GM12878 (cell line): ENCODE measurements around the gene CACNG8. TPM values are rescaled to one million over a fixed set of nuclear protein-coding genes. Genes with fewer than 3 reads are reported as not detected.

Experiments
- microRNA counts: library from miRNA; unstranded; fragments of <30 nt; microRNA quantifications from one replicate; lab custom pipeline; 2016
- polyA plus RNA-seq, 11 experiments: library from polyadenylated mRNA; depleted of rRNA in 4 of 11; unstranded in 6 of 11; stranded (reverse) in 5 of 11; fragments of >200 nt; fragmentation: Nextera tagmentation in 4 of 11; fragmentation: Illumina TruSeq in 1 of 11; extraction: Ambion mirVana in 4 of 11; extraction: Trizol in 1 of 11; gene quantifications; 1 replicate in 1 of 11; 2 replicates in 10 of 11; pipeline versions ENCODE4 v1.2.1 to v1.2.3, GENCODE V29; 2011 to 2016; ENCODE audit warnings: inconsistent platforms in 2 of 11, missing spikeins in 2 of 11, low read depth in 1 of 11
- small RNA-seq: library from RNA; depleted of rRNA; stranded (forward); fragments of <200 nt; gene quantifications from one replicate; pipeline ENCODE3, GENCODE V24; 2014
- total RNA-seq, 4 experiments: library from RNA; depleted of rRNA in 3 of 4; stranded (reverse); fragments of >200 nt in 3 of 4; fragmentation: Illumina TruSeq in 1 of 4; extraction: Trizol in 1 of 4; gene quantifications; 2 replicates each; pipeline versions ENCODE4 v1.2.1 to v1.2.3, GENCODE V29; 2013 to 2021

Gene CACNG8
- total and polyA plus RNA-seq, 10 of the 15 experiments (the other 5 are each of a cell fraction or from before 2014, with no cell fraction given): not detected

MicroRNA genes within 50 kb of the gene (microRNA counts, 767-probe panel; counts per million panel counts)
- microRNA hsa-miR-935 (lab: Ali Mortazavi, UCI): 1,244 counts per million, percentile 41 among the panel's probes with 10 or more counts

Small RNAs within 50 kb of the gene (small RNA-seq; reads per million reads assigned to genes)
- gene AC012314.20: not detected

Other genes with a start within 250 kb of the CACNG8 start
Only the 7 nearest of the 17 such genes appear.
- 0.05 and 0.11 TPM in 2 replicates for gene MYADM, start 95.1 kb upstream of the CACNG8 start, total RNA-seq (2014; rRNA removed)
- gene MYADM, start 95.1 kb upstream of the CACNG8 start, total RNA-seq (2014; rRNA removed; fragmentation: Illumina TruSeq; extraction: Trizol): 0.13 TPM in 1 of 2 replicates, not detected in the other
- gene MYADM, start 95.1 kb upstream of the CACNG8 start, total RNA-seq (2021): 0.46 and 0.72 TPM in 2 replicates
- gene MYADM, start 95.1 kb upstream of the CACNG8 start, polyA plus RNA-seq (2011; rRNA removed): 0.03 and 0.14 TPM in 2 replicates
- 0.09 TPM in 1 of 2 replicates, not detected in the other for gene MYADM, start 95.1 kb upstream of the CACNG8 start, polyA plus RNA-seq (2014; fragmentation: Illumina TruSeq; extraction: Trizol)
- under 1 TPM; 0.04 to 0.10 TPM for gene MYADM, start 95.1 kb upstream of the CACNG8 start, polyA plus RNA-seq (2014; fragmentation: Nextera tagmentation; extraction: Ambion mirVana)
- 0.09 TPM in 1 of 2 replicates, not detected in the other for gene MYADM, start 95.1 kb upstream of the CACNG8 start, polyA plus RNA-seq (2014; rRNA removed)
- under 1 TPM; 0.06 to 0.23 TPM for gene MYADM, start 95.1 kb upstream of the CACNG8 start, polyA plus RNA-seq (2016; fragmentation: Nextera tagmentation; extraction: Ambion mirVana)
- gene PRKCG, start 80.7 kb upstream of the CACNG8 start, total RNA-seq (2014; rRNA removed): not detected in 2 replicates
- gene PRKCG, start 80.7 kb upstream of the CACNG8 start, total RNA-seq (2014; rRNA removed; fragmentation: Illumina TruSeq; extraction: Trizol): not detected in 2 replicates
- gene PRKCG, start 80.7 kb upstream of the CACNG8 start, total RNA-seq (2021): not detected in 2 replicates
- not detected in 2 replicates for gene PRKCG, start 80.7 kb upstream of the CACNG8 start, polyA plus RNA-seq (2011; rRNA removed)
- not detected in 2 replicates for gene PRKCG, start 80.7 kb upstream of the CACNG8 start, polyA plus RNA-seq (2014; fragmentation: Illumina TruSeq; extraction: Trizol)
- not detected for gene PRKCG, start 80.7 kb upstream of the CACNG8 start, polyA plus RNA-seq (2014; fragmentation: Nextera tagmentation; extraction: Ambion mirVana)
- not detected in 2 replicates for gene PRKCG, start 80.7 kb upstream of the CACNG8 start, polyA plus RNA-seq (2014; rRNA removed)
- gene PRKCG, start 80.7 kb upstream of the CACNG8 start, polyA plus RNA-seq (2016; fragmentation: Nextera tagmentation; extraction: Ambion mirVana): not detected
- gene CACNG7, start 53.7 kb upstream of the CACNG8 start, total RNA-seq (2014; rRNA removed): not detected in 2 replicates
- gene CACNG7, start 53.7 kb upstream of the CACNG8 start, total RNA-seq (2014; rRNA removed; fragmentation: Illumina TruSeq; extraction: Trizol): not detected in 2 replicates
- not detected in 2 replicates for gene CACNG7, start 53.7 kb upstream of the CACNG8 start, total RNA-seq (2021)
- gene CACNG7, start 53.7 kb upstream of the CACNG8 start, polyA plus RNA-seq (2011; rRNA removed): not detected in 2 replicates
- not detected in 2 replicates for gene CACNG7, start 53.7 kb upstream of the CACNG8 start, polyA plus RNA-seq (2014; fragmentation: Illumina TruSeq; extraction: Trizol)
- not detected for gene CACNG7, start 53.7 kb upstream of the CACNG8 start, polyA plus RNA-seq (2014; fragmentation: Nextera tagmentation; extraction: Ambion mirVana)
- not detected in 2 replicates for gene CACNG7, start 53.7 kb upstream of the CACNG8 start, polyA plus RNA-seq (2014; rRNA removed)
- not detected for gene CACNG7, start 53.7 kb upstream of the CACNG8 start, polyA plus RNA-seq (2016; fragmentation: Nextera tagmentation; extraction: Ambion mirVana)
- not detected in 2 replicates for gene CACNG6, start 28.7 kb downstream of the CACNG8 start, total RNA-seq (2014; rRNA removed)
- not detected in 2 replicates for gene CACNG6, start 28.7 kb downstream of the CACNG8 start, total RNA-seq (2014; rRNA removed; fragmentation: Illumina TruSeq; extraction: Trizol)
- gene CACNG6, start 28.7 kb downstream of the CACNG8 start, total RNA-seq (2021): not detected in 2 replicates
- 0.07 TPM in 1 of 2 replicates, not detected in the other for gene CACNG6, start 28.7 kb downstream of the CACNG8 start, polyA plus RNA-seq (2011; rRNA removed)
- not detected in 2 replicates for gene CACNG6, start 28.7 kb downstream of the CACNG8 start, polyA plus RNA-seq (2014; fragmentation: Illumina TruSeq; extraction: Trizol)
- not detected for gene CACNG6, start 28.7 kb downstream of the CACNG8 start, polyA plus RNA-seq (2014; fragmentation: Nextera tagmentation; extraction: Ambion mirVana)
- not detected in 2 replicates for gene CACNG6, start 28.7 kb downstream of the CACNG8 start, polyA plus RNA-seq (2014; rRNA removed)
- gene CACNG6, start 28.7 kb downstream of the CACNG8 start, polyA plus RNA-seq (2016; fragmentation: Nextera tagmentation; extraction: Ambion mirVana): not detected
- gene VSTM1, start 101.0 kb downstream of the CACNG8 start, total RNA-seq (2014; rRNA removed): not detected in 2 replicates
- gene VSTM1, start 101.0 kb downstream of the CACNG8 start, total RNA-seq (2014; rRNA removed; fragmentation: Illumina TruSeq; extraction: Trizol): not detected in 2 replicates
- gene VSTM1, start 101.0 kb downstream of the CACNG8 start, total RNA-seq (2021): not detected in 2 replicates
- gene VSTM1, start 101.0 kb downstream of the CACNG8 start, polyA plus RNA-seq (2011; rRNA removed): not detected in 2 replicates
- not detected in 2 replicates for gene VSTM1, start 101.0 kb downstream of the CACNG8 start, polyA plus RNA-seq (2014; fragmentation: Illumina TruSeq; extraction: Trizol)
- gene VSTM1, start 101.0 kb downstream of the CACNG8 start, polyA plus RNA-seq (2014; fragmentation: Nextera tagmentation; extraction: Ambion mirVana): not detected
- gene VSTM1, start 101.0 kb downstream of the CACNG8 start, polyA plus RNA-seq (2014; rRNA removed): not detected in 2 replicates
- gene VSTM1, start 101.0 kb downstream of the CACNG8 start, polyA plus RNA-seq (2016; fragmentation: Nextera tagmentation; extraction: Ambion mirVana): not detected
- not detected in 2 replicates for gene TARM1, start 118.4 kb downstream of the CACNG8 start, total RNA-seq (2014; rRNA removed)
- not detected in 2 replicates for gene TARM1, start 118.4 kb downstream of the CACNG8 start, total RNA-seq (2014; rRNA removed; fragmentation: Illumina TruSeq; extraction: Trizol)
- gene TARM1, start 118.4 kb downstream of the CACNG8 start, total RNA-seq (2021): not detected in 2 replicates
- gene TARM1, start 118.4 kb downstream of the CACNG8 start, polyA plus RNA-seq (2011; rRNA removed): not detected in 2 replicates
- not detected in 2 replicates for gene TARM1, start 118.4 kb downstream of the CACNG8 start, polyA plus RNA-seq (2014; fragmentation: Illumina TruSeq; extraction: Trizol)
- gene TARM1, start 118.4 kb downstream of the CACNG8 start, polyA plus RNA-seq (2014; fragmentation: Nextera tagmentation; extraction: Ambion mirVana): not detected
- gene TARM1, start 118.4 kb downstream of the CACNG8 start, polyA plus RNA-seq (2014; rRNA removed): not detected in 2 replicates
- gene TARM1, start 118.4 kb downstream of the CACNG8 start, polyA plus RNA-seq (2016; fragmentation: Nextera tagmentation; extraction: Ambion mirVana): not detected
- 0.11 TPM in 1 of 2 replicates, not detected in the other for gene OSCAR, start 137.9 kb downstream of the CACNG8 start, total RNA-seq (2014; rRNA removed)
- not detected in 2 replicates for gene OSCAR, start 137.9 kb downstream of the CACNG8 start, total RNA-seq (2014; rRNA removed; fragmentation: Illumina TruSeq; extraction: Trizol)
- gene OSCAR, start 137.9 kb downstream of the CACNG8 start, total RNA-seq (2021): 0.13 TPM in 1 of 2 replicates, not detected in the other
- 0.04 and 0.10 TPM in 2 replicates for gene OSCAR, start 137.9 kb downstream of the CACNG8 start, polyA plus RNA-seq (2011; rRNA removed)
- gene OSCAR, start 137.9 kb downstream of the CACNG8 start, polyA plus RNA-seq (2014; fragmentation: Illumina TruSeq; extraction: Trizol): not detected in 2 replicates
- not detected for gene OSCAR, start 137.9 kb downstream of the CACNG8 start, polyA plus RNA-seq (2014; fragmentation: Nextera tagmentation; extraction: Ambion mirVana)
- gene OSCAR, start 137.9 kb downstream of the CACNG8 start, polyA plus RNA-seq (2014; rRNA removed): 0.24 and 0.27 TPM in 2 replicates
- gene OSCAR, start 137.9 kb downstream of the CACNG8 start, polyA plus RNA-seq (2016; fragmentation: Nextera tagmentation; extraction: Ambion mirVana): under 1 TPM in 1 of 2 experiments, not detected in 1; 0.08 TPM